ENCODE results near the gene CPNE2. TPM values are rescaled to one million over a fixed set of nuclear protein-coding genes. Genes with fewer than 3 reads are reported as not detected.

The CPNE2 gene
- total and polyA plus RNA-seq, 2 of the 8 experiments (the other 6 are each of a cell fraction or from before 2014, with no cell fraction given), result 10.6 to 39.5 TPM

DNA sequence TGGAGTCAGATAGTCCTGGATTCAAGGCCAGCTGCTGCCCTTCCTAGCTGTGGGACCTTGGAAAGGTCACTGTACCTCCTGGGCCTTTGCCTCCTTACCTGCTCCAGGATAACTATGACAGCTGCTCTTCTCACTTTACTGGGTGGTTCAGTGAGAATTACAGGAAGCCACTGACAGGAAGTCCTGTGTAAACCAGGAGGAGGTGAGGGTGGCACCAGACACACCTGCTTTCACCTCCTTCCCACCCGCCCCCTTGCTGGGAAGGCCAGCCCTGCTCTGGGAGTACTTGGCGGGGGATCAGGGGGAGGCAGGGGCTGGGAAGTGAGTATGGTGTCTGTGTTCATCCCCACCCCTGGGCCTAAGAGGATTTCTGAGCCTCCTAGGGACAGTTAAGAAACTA, 42.6 kb downstream of the CPNE2 start:
- Histone ChIP-seq H3K14ac (ENCODE audit: insufficient read length) (no peak overlapping the region), H3K4me1 (replicated peaks in 1 of 4; ENCODE audit: control insufficient read depth in 3 of 4, insufficient read depth in 4 of 4, low read length in 3 of 4) (peaks cover 0 to 5% (median 2%) of the 10 kb centered on the region in 4 experiments; a peak in 3 of 7 replicates), H3K36me3 (ENCODE audit: control insufficient read depth in 2 of 4, insufficient read depth in 4 of 4, low read length in 3 of 4) (no peaks in the 10 kb centered on the region), H2BK20ac (ENCODE audit: low read length) (no peak overlapping the region; the same call in 1 of the 2 replicates), H2BK12ac (ENCODE audit: low read depth, low read length) (no peak overlapping the region), H2AK5ac (ENCODE audit: low read depth, low read length) (no peak overlapping the region), H3K56ac (replicated peaks; ENCODE audit: insufficient read length, low read depth, low read length) (no peak overlapping the region), H4K91ac (replicated peaks; ENCODE audit: insufficient read length, low read length) (no peak overlapping the region), H3K27ac (ENCODE audit: low read depth, low read length) (no peak overlapping the region), H3K23ac (ENCODE audit: insufficient read length) (no peak overlapping the region), H3K9me3 (ENCODE audit: insufficient read depth in 2 of 2, low read depth in 1 of 2, low read length in 1 of 2) (no peaks in the 10 kb centered on the region), H3K4me3 (ENCODE audit: extremely low read depth in 1 of 4, insufficient read depth in 2 of 4, low read depth in 3 of 4, low read length in 4 of 4) (no peak overlapping the region), H3K18ac (ENCODE audit: extremely low read depth, low read length) (no peak overlapping the region), H3K79me1 (ENCODE audit: low read depth, low read length) (no peaks in the 10 kb centered on the region), H3K9ac (replicated peaks in 1 of 4; ENCODE audit: extremely low read depth in 1 of 4, low read depth in 3 of 4, low read length in 3 of 4) (no peak overlapping the region), H2AFZ (ENCODE audit: low read length) (no peak overlapping the region), H4K5ac (ENCODE audit: insufficient read length, low read depth, low read length) (no peak overlapping the region), H3K23me2 (ENCODE audit: low read depth, low read length) (no peaks in the 10 kb centered on the region), H3K27me3 (replicated peaks in 1 of 4; ENCODE audit: control insufficient read depth in 3 of 4, extremely low read depth in 1 of 4, insufficient read depth in 3 of 4, low read length in 3 of 4) (no peaks in the 10 kb centered on the region), H2BK15ac (ENCODE audit: low read length) (no peak overlapping the region), H2BK5ac (ENCODE audit: low read depth, low read length) (no peak overlapping the region), H3K4ac (replicated peaks; ENCODE audit: insufficient read length, low read depth, low read length) (no peak overlapping the region), H4K8ac (ENCODE audit: extremely low read depth, insufficient read depth, low read length) (no peak overlapping the region), H2BK120ac (replicated peaks; ENCODE audit: low read depth, low read length) (no peak overlapping the region), H4K20me1 (replicated peaks in 1 of 2; ENCODE audit: control insufficient read depth in 1 of 2, insufficient read depth in 2 of 2, low read length in 2 of 2) (no peaks in the 10 kb centered on the region), H3K4me2 (ENCODE audit: insufficient read depth in 1 of 2, low read depth in 2 of 2, low read length in 2 of 2) (no peak overlapping the region), H3K79me2 (ENCODE audit: control insufficient read depth in 1 of 2, insufficient read depth in 2 of 2, low read length in 2 of 2) (no peaks in the 10 kb centered on the region)
- 63% methylated on average over 2 of the region's 2 CpGs; no CpG with 5 or more reads in 1 of the 2 experiments for WGBS, 2 experiments (ENCODE audit: extremely low coverage in 1 of 2, insufficient coverage in 1 of 2, insufficient read length in 1 of 2, insufficient replicate concordance in 2 of 2, low coverage in 1 of 2, low lambda C conversion rate in 2 of 2, missing lambda C conversion rate in 1 of 2)
- no peak for DNase-seq (ENCODE audit: low read depth in 1 of 2, low spot score in 2 of 2)
- no peak for FAIRE-seq
- CTCF ChIA-PET (ENCODE audit: partially characterized antibody), result interaction anchor here (1.0 to 3.0 kb wide), 6 partner anchors 10 to 51 kb away, joined by 3 to 8 read pairs (median 5); partner anchors contain the start of gene CPNE2
- TF ChIP-seq SIRT6 (IDR thresholded peaks at IDR 0.05; ENCODE audit: low read length), result no peak
- no peak for TF ChIP-seq RAD21 (IDR thresholded peaks at IDR 0.05 in 1 of 2, conservative IDR thresholded peaks at IDR 0.05 in 1 of 2; ENCODE audit: low read depth in 2 of 2, low read length in 2 of 2)
- TF ChIP-seq CEBPB (IDR thresholded peaks at IDR 0.05; ENCODE audit: low read depth, low read length), result no peak
- TF ChIP-seq TEAD4 (IDR thresholded peaks at IDR 0.05; ENCODE audit: low read depth, low read length), result no peak
- TF ChIP-seq KDM1A (IDR thresholded peaks at IDR 0.05; ENCODE audit: borderline replicate concordance, low read length), result no peak
- TF ChIP-seq POLR2AphosphoS5 (IDR thresholded peaks at IDR 0.05; ENCODE audit: low read depth, low read length), result no peak
- no peak for TF ChIP-seq SP2 (IDR thresholded peaks at IDR 0.05; ENCODE audit: low read length)
- POLR2A ChIA-PET (ENCODE audit: partially characterized antibody), result interaction anchor here (0.8 to 2.0 kb wide), 4 partner anchors 9 to 25 kb away, joined by 3 to 6 read pairs (median 4); no protein-coding TSS in a partner anchor
